Ascending aorta (tissue), 2 donors: ENCODE measurements around the gene STK11IP. TPM values are rescaled to one million over a fixed set of nuclear protein-coding genes. Genes with fewer than 3 reads are reported as not detected.
"Not testable (repeated sequence)": the region's sequence is repeated elsewhere in the genome, so short reads cannot be mapped to it uniquely, and the experiment has no call there.

ENCODE experiments used
- DNase-seq, 2 donors: peaks; one replicate each; pipeline ENCODE4 v3.0.0-alpha.2; 2019; ENCODE audit warnings: low spot score in 2 of 2
- H3K27ac ChIP-seq, 2 donors: fragments of 200-600 bp; sonication (generic); one replicate each; pipeline ENCODE4 v1.5.1; 2016 to 2017; ENCODE audit warnings: mild to moderate bottlenecking in 1 of 2
- H3K27me3 ChIP-seq: fragments of 200-600 bp; sonication (generic); one replicate; pipeline ENCODE4 v1.5.1; 2017
- H3K36me3 ChIP-seq, 2 donors: fragments of 200-600 bp; sonication (generic); one replicate each; pipeline ENCODE4 v1.5.1; 2016
- H3K4me1 ChIP-seq, 2 donors: fragments of 200-600 bp; sonication (generic); one replicate each; pipeline ENCODE4 v1.5.1; 2016 to 2017; ENCODE audit warnings: mild to moderate bottlenecking in 1 of 2
- H3K4me3 ChIP-seq, 2 donors: fragments of 200-600 bp; sonication (generic); one replicate each; pipeline ENCODE4 v1.5.1; 2016 to 2017; ENCODE audit warnings: mild to moderate bottlenecking in 1 of 2
- H3K9me3 ChIP-seq, 2 donors: fragments of 200-600 bp; sonication (generic); one replicate each; pipeline ENCODE4 v1.5.1; 2016
- intact Hi-C: fragments of 100-400 bp; cut with DNase I; formaldehyde crosslinking; loops from one replicate; pipeline ENCODE4 v1.15.1; 2023
- total RNA-seq: library from RNA; depleted of rRNA; stranded (reverse); fragments of >200 nt; gene quantifications from one replicate; pipeline ENCODE4 v1.1.0, GENCODE V29; 2016
- TF ChIP-seq, protein P1 (sequence below), 3 experiments: fragments of 200-600 bp in 2 of 3; fragments of 450-650 bp in 1 of 3; sonication (generic) in 2 of 3; IDR thresholded peaks; one replicate each; pipeline ENCODE4 v1.5.1; 2016 to 2019; ENCODE audit warnings: antibody characterized with exemption in 3 of 3, mild to moderate bottlenecking in 1 of 3, moderate library complexity in 1 of 3

Gene STK11IP
- total RNA-seq, 1 donor from 2014 or later = 138 TPM

DNA sequence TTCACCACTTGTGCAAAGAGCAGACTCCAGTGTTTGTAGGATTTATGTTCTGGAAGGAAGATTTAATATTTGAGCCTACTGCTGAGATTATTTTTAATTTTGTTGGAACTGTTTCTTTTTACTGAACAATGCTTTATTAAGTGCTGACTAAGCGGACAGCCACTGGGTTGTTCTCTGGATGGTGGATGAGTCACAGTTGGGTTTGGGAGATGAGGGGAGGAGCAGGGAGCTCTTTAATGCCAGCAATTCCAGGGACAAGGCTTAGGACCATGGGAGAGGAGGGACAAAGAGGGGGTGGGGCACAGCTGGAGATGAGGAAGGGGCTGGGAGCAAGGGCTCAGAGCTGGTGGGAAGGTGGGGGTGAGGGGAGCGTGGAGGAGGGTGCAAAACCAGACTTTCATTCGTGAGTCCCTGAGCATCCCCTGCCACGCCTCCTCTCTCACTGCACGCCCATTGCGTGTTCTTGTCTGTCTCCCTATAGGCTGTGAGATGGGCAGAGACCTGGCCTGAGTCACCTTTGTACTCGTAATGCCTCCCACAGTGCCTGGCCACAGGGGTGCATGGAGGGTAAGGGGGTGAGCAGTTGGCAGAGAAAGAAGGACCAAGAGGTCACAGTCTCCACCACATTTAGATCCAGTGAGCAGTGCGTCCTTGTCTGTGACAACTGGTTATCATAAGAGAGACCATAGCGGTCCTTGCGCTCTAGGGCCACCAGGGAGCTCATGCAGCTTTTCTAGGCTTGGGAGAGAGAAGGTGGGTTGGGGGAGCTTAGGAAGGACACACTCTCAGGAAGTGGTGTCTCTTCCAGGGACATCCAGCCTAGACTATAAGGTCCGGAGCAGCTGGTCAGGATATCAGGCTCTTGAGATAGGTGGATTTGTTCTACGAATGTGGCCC, 48.2 kb downstream of the STK11IP start:
- TF ChIP-seq, protein P1, sequence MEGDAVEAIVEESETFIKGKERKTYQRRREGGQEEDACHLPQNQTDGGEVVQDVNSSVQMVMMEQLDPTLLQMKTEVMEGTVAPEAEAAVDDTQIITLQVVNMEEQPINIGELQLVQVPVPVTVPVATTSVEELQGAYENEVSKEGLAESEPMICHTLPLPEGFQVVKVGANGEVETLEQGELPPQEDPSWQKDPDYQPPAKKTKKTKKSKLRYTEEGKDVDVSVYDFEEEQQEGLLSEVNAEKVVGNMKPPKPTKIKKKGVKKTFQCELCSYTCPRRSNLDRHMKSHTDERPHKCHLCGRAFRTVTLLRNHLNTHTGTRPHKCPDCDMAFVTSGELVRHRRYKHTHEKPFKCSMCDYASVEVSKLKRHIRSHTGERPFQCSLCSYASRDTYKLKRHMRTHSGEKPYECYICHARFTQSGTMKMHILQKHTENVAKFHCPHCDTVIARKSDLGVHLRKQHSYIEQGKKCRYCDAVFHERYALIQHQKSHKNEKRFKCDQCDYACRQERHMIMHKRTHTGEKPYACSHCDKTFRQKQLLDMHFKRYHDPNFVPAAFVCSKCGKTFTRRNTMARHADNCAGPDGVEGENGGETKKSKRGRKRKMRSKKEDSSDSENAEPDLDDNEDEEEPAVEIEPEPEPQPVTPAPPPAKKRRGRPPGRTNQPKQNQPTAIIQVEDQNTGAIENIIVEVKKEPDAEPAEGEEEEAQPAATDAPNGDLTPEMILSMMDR (IDR thresholded peaks at IDR 0.05) = no peak
- Histone ChIP-seq H3K4me1 (peaks cover 0 to 12% of the 10 kb centered on the region in 2 donors), H3K4me3 (no peak overlapping the region), H3K27me3 (no peaks in the 10 kb centered on the region), H3K36me3 (no peaks in the 10 kb centered on the region), H3K27ac (peak overlapping the region in 1 of 2 donors; percentile 38), H3K9me3 (no peaks in the 10 kb centered on the region)
- intact Hi-C loops = no loop called here
- DNase-seq = no peak

DNA sequence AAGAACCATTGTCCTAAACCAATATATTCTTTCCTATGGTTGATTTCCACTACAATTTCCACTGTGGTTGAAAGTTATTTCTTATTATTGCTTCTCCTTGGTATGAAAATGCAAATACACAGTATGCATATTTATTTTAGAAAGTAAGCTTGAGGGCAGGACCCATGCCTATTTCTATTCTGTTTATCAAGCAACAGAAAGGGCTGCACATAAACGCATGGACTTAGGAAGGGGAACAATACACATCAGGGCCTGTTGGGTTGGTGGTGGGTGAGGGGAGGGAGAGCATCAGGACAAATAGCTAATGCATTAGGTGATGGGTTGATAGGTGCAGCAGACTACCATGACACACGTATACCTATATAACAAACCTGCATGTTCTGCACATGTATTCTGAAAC, 50.5 kb downstream of the STK11IP start:
- Histone ChIP-seq H3K4me3 (no peak overlapping the region), H3K9me3 (no peaks in the 10 kb centered on the region), H3K36me3 (no peaks in the 10 kb centered on the region), H3K27me3 (no peaks in the 10 kb centered on the region), H3K4me1 (peaks cover 0 to 7% of the 10 kb centered on the region in 2 donors), H3K27ac (no peak overlapping the region)
- no peak for DNase-seq
- intact Hi-C loops = no loop called here
- TF ChIP-seq, protein P1 (IDR thresholded peaks at IDR 0.05) = no peak

DNA sequence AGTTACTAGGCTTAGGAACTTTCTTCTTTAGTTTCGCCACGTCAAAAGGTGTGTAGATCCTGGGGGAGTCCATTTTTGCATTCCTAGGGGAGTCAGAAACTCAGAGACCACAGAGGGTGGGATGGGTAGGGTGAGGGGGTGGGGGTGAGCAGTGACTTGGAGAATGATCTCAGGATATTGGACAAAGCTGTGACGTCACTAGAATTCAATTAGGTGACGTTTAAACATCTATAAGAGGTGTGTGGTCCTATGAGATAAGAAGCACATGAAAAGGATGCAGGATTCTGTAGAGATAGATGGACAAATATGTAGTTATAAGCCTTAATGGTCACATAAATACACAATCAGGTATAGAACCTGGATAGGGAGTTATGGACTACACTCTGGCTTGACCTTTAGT, 51.3 kb downstream of the STK11IP start:
- H3K4me3 ChIP-seq = no peak overlapping the region
- no peaks in the 10 kb centered on the region for H3K36me3 ChIP-seq
- no peak overlapping the region for H3K27ac ChIP-seq
- no peaks in the 10 kb centered on the region for H3K9me3 ChIP-seq
- TF ChIP-seq, protein P1 (IDR thresholded peaks at IDR 0.05) = no peak
- intact Hi-C loops = no loop called here
- no peaks in the 10 kb centered on the region for H3K27me3 ChIP-seq
- no peak for DNase-seq
- H3K4me1 ChIP-seq = peaks cover 0 to 7% of the 10 kb centered on the region in 2 donors

DNA sequence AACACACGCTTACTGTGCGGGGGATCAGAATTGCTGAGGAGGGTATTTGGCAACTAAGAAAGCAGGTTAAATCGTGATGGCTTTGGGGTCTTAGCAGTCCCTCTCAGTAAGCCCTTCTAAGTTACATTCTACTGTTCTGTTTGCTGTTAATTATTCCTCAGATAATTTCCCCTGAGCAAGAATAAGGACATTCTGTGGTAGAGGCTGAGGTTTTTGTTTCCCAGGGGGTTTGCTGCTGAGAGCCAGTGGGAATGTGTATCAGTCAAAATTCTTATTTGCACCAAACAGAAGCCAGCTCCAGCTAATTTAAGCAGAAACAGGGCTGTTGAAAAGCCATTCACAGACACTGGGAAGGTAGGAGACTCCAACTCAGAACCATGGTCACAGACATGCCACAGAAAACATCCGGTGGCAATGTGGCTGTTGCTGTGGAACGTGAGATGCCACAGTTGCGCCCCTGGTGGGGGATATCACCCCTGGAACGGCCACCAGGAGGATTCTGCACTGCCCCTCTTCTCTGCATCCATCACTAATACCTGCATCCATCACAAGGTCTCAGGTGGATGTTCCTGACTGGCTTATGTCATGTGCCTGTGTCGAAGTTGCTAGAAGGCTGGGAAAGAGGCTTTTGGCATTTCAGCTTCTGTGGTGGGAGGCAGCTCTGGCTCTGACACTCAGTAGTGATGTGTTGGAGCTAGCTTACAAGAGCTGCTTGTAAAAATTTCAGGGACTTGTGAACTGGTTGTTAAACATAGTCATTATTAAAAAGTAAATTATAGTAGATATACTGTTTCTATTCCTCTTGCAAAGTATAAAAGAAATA, 53.0 kb downstream of the STK11IP start:
- H3K4me1 ChIP-seq = peaks cover 0 to 6% of the 10 kb centered on the region in 2 donors
- peak in 1 of 2 donors; percentile 37 for DNase-seq

DNA sequence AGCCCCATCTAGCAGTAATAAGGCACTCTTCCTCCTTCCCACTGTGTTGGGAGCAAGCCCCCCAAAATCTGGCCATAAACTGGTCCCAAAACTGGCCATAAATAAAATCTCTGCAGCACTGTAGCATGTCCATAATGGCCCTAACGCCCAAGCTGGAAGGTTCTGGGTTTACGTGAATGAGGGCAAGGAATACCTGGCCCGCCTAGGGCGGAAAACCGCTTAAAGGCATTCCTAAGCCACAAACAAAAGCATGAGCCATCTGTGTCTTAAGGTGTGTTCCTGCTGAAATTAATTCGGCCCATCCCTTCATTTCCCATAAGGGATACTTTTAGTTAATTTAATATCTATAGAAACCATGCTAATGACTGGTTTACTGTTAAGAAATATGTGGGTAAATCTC, 54.0 kb downstream of the STK11IP start:
- H3K9me3 ChIP-seq, H3K27ac ChIP-seq, DNase-seq, H3K4me3 ChIP-seq, H3K36me3 ChIP-seq, intact Hi-C loops, H3K4me1 ChIP-seq, H3K27me3 ChIP-seq: not testable (repeated sequence)

More for the DNA sequence above, 53.0 kb downstream of the STK11IP start:
- no peaks in the 10 kb centered on the region for H3K27me3 ChIP-seq
- H3K4me3 ChIP-seq = no peak overlapping the region
- no peaks in the 10 kb centered on the region for H3K9me3 ChIP-seq
- no peaks in the 10 kb centered on the region for H3K36me3 ChIP-seq
- TF ChIP-seq, protein P1 (IDR thresholded peaks at IDR 0.05) = no peak
- intact Hi-C loops = no loop called here
- H3K27ac ChIP-seq = no peak overlapping the region

DNA sequence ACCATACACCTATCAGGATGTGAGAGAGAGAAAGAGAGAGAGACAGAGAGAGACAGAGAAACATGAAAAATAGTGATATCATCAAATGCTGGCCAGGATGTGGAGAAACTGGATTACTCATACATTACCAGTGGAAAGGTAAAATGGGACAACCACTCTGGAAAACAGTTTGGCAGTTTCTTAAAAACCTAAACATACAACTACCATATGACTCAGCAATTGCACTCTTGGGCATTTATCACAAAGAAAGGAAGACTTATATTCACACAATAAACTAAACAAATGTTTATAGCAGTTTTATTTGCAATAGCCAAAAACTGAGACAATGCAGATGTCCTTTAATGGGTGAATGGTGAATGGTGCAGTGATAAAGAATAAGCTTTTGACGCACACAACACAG, 58.9 kb downstream of the STK11IP start:
- TF ChIP-seq, protein P1 (IDR thresholded peaks at IDR 0.05) = no peak
- H3K36me3 ChIP-seq = no peaks in the 10 kb centered on the region

More for the DNA sequence above, 58.9 kb downstream of the STK11IP start:
- Histone ChIP-seq H3K27me3 (no peaks in the 10 kb centered on the region), H3K9me3 (no peaks in the 10 kb centered on the region), H3K27ac (no peak overlapping the region), H3K4me1 (peaks cover 0 to 4% of the 10 kb centered on the region in 2 donors), H3K4me3 (no peak overlapping the region)
- intact Hi-C loops = no loop called here
- DNase-seq = no peak
